ENCODE data around the gene ELAVL2.

DNA sequence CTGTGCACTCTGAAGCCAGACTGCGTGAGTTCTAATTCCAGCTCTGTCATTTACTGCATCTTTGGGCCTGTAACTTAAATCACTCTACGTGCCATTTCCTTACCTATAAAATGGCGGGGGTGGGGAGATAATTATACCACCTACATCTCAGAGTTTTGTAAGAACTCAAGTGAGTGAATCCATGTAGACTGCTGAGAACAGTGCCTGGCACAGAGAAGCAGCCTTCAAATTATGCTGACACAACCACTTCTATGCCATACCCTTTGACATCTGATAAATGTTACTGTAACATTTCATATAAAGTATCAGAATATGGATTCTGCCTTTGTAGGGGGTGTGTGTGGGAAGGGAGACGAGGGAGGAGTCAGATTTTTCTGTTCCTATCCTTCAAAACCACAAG is 27.7 kb downstream of the ELAVL2 start:
- TF ChIP-seq, protein P1, sequence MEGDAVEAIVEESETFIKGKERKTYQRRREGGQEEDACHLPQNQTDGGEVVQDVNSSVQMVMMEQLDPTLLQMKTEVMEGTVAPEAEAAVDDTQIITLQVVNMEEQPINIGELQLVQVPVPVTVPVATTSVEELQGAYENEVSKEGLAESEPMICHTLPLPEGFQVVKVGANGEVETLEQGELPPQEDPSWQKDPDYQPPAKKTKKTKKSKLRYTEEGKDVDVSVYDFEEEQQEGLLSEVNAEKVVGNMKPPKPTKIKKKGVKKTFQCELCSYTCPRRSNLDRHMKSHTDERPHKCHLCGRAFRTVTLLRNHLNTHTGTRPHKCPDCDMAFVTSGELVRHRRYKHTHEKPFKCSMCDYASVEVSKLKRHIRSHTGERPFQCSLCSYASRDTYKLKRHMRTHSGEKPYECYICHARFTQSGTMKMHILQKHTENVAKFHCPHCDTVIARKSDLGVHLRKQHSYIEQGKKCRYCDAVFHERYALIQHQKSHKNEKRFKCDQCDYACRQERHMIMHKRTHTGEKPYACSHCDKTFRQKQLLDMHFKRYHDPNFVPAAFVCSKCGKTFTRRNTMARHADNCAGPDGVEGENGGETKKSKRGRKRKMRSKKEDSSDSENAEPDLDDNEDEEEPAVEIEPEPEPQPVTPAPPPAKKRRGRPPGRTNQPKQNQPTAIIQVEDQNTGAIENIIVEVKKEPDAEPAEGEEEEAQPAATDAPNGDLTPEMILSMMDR (IDR thresholded peaks at IDR 0.05; ENCODE audit: low read length), result no peak
- no peak for TF ChIP-seq EZH2 (optimal IDR thresholded peaks at IDR 0.05; ENCODE audit: low read depth, low read length)
